ENCODE results near the gene SFTPB.
A peak's percentile ranks its signal among the peaks of the same experiment; 100 is the strongest.

The SFTPB gene

DNA sequence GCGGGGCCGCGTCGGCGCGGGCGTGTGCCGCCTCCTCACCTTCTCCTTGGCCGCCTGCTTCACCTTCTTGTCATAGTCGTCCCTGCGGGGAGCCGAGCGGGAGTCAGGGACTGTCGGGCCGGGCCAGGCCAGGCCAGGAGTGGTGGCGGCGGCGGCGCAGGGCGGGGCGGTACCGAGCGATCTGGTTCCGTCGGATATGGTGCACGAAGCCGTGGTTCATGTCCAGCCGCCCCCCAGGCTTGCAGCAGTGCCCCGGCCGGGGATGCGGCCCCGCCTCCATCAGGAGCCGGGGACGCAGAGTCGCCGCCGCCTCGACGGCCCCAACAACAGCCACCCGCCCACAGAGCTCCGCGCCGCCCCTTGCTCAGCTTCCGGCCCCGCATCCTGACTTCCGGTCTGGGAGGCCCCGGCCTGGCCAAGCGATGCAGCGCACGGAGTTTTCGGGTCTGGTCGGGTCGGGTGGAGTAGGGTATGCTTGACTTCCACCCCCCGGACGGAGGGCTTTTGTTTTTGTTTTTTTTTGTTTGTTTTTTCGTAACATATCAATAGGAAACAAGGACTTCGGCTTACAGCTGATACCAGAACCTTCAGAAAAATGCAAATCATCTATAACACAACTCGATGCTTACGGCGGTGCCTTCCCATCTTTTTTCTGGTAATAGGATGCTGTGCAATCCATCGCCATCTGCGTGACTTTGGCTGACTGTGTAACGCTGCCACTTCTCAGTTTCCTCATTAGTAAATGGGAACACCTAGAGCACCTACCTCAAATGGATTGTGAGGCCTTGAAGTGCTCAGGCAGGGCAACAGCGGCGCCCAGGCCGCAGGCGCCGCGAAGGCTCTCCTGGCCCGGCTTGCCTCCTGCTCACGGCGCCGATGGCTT, 56.1 kb downstream of the SFTPB start, which contains the start of gene C2orf68:
C2orf68 (minus strand) TSS at position 362 of the 883 bp plus-strand sequence; CDS start at position 280, 82 bp downstream.
- peak; percentile 91 for DNase-seq (ENCODE audit: low spot score)

DNA sequence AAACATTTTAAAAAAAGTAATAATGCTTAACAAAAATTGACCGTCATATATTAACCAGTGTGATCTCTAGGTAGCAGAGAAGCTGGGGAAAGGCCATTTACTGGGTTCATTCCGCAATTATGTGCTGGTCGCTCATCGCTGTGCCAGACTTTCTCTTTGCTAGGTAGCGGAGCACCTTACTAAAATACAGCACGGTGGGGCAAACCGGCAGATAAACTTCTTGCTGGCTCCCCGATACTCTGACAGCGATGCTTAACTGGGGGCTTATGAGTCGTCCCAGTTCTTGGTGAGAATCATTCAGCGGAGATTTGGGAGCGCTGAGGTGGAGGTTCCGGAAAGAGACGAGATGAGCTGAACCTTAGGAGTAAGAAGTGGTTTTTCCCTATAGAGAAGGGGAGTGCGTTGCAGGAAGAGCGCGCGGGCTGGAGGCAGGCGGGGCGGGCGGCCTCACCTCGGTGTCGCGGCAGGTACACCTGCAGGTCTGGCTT, 56.7 kb downstream of the SFTPB start:
- no peak for DNase-seq (ENCODE audit: low spot score)

Data from RKO (cell line).